HEK293 (cell line): ENCODE measurements around the gene SYNGR3.

ENCODE experiments used
- CTCF ChIA-PET: fragments of 350-600 bp; formaldehyde crosslinking; extraction: SDS; loops from one replicate; lab custom pipeline; 2021; ENCODE audit warnings: antibody characterized with exemption; lab: Yijun Ruan, JAX
- POLR2A ChIA-PET: fragments of 300-600 bp; formaldehyde crosslinking; extraction: SDS; loops from one replicate; lab custom pipeline; 2020; ENCODE audit warnings: antibody characterized with exemption, inconsistent platforms; lab: Yijun Ruan, JAX
- H3K27ac ChIP-seq: fragments of 200-500 bp; sonication (Bioruptor generic); 2 replicates; pipeline ENCODE4 v1.5.1; 2014; ENCODE audit warnings: low read depth, low read length, control low read depth, inconsistent platforms; ENCODE audit errors: extremely low read depth
- H3K36me3 ChIP-seq, 2 experiments: fragments of 200-500 bp in 1 of 2; sonication (Bioruptor generic) in 1 of 2; 1 replicate in 1 of 2; 2 replicates in 1 of 2; pipeline ENCODE4 v1.5.1; 2014 to 2017; ENCODE audit warnings: inconsistent platforms in 2 of 2, low read length in 2 of 2; ENCODE audit not compliant: control insufficient read depth in 2 of 2, insufficient read depth in 1 of 2
- H3K4me1 ChIP-seq: fragments of 200-500 bp; sonication (Bioruptor generic); 2 replicates; pipeline ENCODE4 v1.5.1; 2014; ENCODE audit warnings: mild to moderate bottlenecking, low read length, inconsistent platforms; ENCODE audit not compliant: control insufficient read depth, insufficient read depth
- H3K4me3 ChIP-seq: 2 replicates; pipeline ENCODE4 v1.5.1; 2011; ENCODE audit warnings: low read depth, mild to moderate bottlenecking, control low read depth, low read length, moderate library complexity
- H3K9me3 ChIP-seq: fragments of 200-500 bp; sonication (Bioruptor generic); 2 replicates; pipeline ENCODE4 v1.5.1; 2014; ENCODE audit warnings: low read depth, low read length, inconsistent platforms; ENCODE audit not compliant: control insufficient read depth, insufficient read depth
- BCL11A ChIP-seq: fragments of 450-650 bp; formaldehyde crosslinking; IDR thresholded peaks from 2 replicates; pipeline ENCODE4 v1.5.1; 2016; ENCODE audit warnings: low read depth, missing biosample characterization, missing genetic modification characterization
- EGR2 ChIP-seq: fragments of 450-650 bp; formaldehyde crosslinking; IDR thresholded peaks from 2 replicates; pipeline ENCODE4 v1.5.1; 2016; ENCODE audit warnings: low read depth, missing biosample characterization, missing genetic modification characterization
- KLF7 ChIP-seq: fragments of 450-650 bp; formaldehyde crosslinking; IDR thresholded peaks from 2 replicates; pipeline ENCODE4 v1.5.1; 2016; ENCODE audit warnings: missing biosample characterization, missing genetic modification characterization, borderline replicate concordance
- SCRT2 ChIP-seq: fragments of 450-650 bp; formaldehyde crosslinking; IDR thresholded peaks from 2 replicates; pipeline ENCODE4 v1.5.1; 2016; ENCODE audit warnings: missing biosample characterization, missing genetic modification characterization
- YY2 ChIP-seq: fragments of 450-650 bp; formaldehyde crosslinking; IDR thresholded peaks from 2 replicates; pipeline ENCODE4 v1.5.1; 2016; ENCODE audit warnings: missing biosample characterization, missing genetic modification characterization
- ZBTB1 ChIP-seq: fragments of 450-650 bp; formaldehyde crosslinking; IDR thresholded peaks from 2 replicates; pipeline ENCODE4 v1.5.1; 2016; ENCODE audit warnings: missing biosample characterization, missing genetic modification characterization
- ZBTB7A ChIP-seq: fragments of 450-650 bp; formaldehyde crosslinking; IDR thresholded peaks from 2 replicates; pipeline ENCODE4 v1.5.1; 2016; ENCODE audit warnings: low read depth, missing biosample characterization, missing genetic modification characterization
- ZNF121 ChIP-seq: fragments of 450-650 bp; formaldehyde crosslinking; IDR thresholded peaks from 2 replicates; pipeline ENCODE4 v1.5.1; 2016; ENCODE audit warnings: missing biosample characterization, missing genetic modification characterization
- ZNF157 ChIP-seq: fragments of 450-650 bp; formaldehyde crosslinking; IDR thresholded peaks from 2 replicates; pipeline ENCODE4 v1.5.1; 2016; ENCODE audit warnings: missing biosample characterization, missing genetic modification characterization
- ZNF174 ChIP-seq: fragments of 450-650 bp; formaldehyde crosslinking; IDR thresholded peaks from 2 replicates; pipeline ENCODE4 v1.5.0; 2017; ENCODE audit warnings: missing biosample characterization, mild to moderate bottlenecking, missing genetic modification characterization
- ZNF335 ChIP-seq: fragments of 450-650 bp; formaldehyde crosslinking; conservative IDR thresholded peaks from 2 replicates; pipeline ENCODE4 v1.5.1; 2016; ENCODE audit warnings: missing biosample characterization, missing genetic modification characterization
- ZNF549 ChIP-seq: fragments of 450-650 bp; IDR thresholded peaks from 2 replicates; pipeline ENCODE4 v1.5.1; 2018; ENCODE audit warnings: missing biosample characterization, missing genetic modification characterization, mild to moderate bottlenecking, inconsistent platforms, moderate library complexity
- ZNF624 ChIP-seq: fragments of 450-650 bp; formaldehyde crosslinking; IDR thresholded peaks from 2 replicates; pipeline ENCODE4 v1.5.1; 2017; ENCODE audit warnings: missing biosample characterization, missing genetic modification characterization
- ZNF660 ChIP-seq: fragments of 450-650 bp; IDR thresholded peaks from 2 replicates; pipeline ENCODE4 v1.5.1; 2018; ENCODE audit warnings: missing biosample characterization, mild to moderate bottlenecking, missing genetic modification characterization
- ZNF677 ChIP-seq: fragments of 450-650 bp; IDR thresholded peaks from 2 replicates; pipeline ENCODE4 v1.5.0; 2018; ENCODE audit warnings: missing biosample characterization, mild to moderate bottlenecking, missing genetic modification characterization, moderate library complexity
- ZSCAN30 ChIP-seq: fragments of 450-650 bp; IDR thresholded peaks from 2 replicates; pipeline ENCODE4 v1.5.1; 2018; ENCODE audit warnings: missing biosample characterization, mild to moderate bottlenecking, missing genetic modification characterization, moderate library complexity
- TF ChIP-seq, protein P1 (sequence below): fragments of 450-650 bp; formaldehyde crosslinking; IDR thresholded peaks from 2 replicates; pipeline ENCODE4 v1.5.1; 2016; ENCODE audit warnings: missing biosample characterization, missing genetic modification characterization
- TF ChIP-seq, protein P2 (sequence below): fragments of 450-650 bp; formaldehyde crosslinking; IDR thresholded peaks from 2 replicates; pipeline ENCODE4 v1.5.0; 2017; ENCODE audit warnings: missing biosample characterization, missing genetic modification characterization, borderline replicate concordance
- TF ChIP-seq, protein P3 (sequence below): fragments of 450-650 bp; formaldehyde crosslinking; conservative IDR thresholded peaks from 2 replicates; pipeline ENCODE4 v1.5.1; 2016; ENCODE audit warnings: low read depth, missing biosample characterization, missing genetic modification characterization
- TF ChIP-seq, protein P4 (sequence below): fragments of 450-650 bp; formaldehyde crosslinking; IDR thresholded peaks from 2 replicates; pipeline ENCODE4 v1.5.1; 2016; ENCODE audit warnings: missing biosample characterization, missing genetic modification characterization
- TF ChIP-seq, protein P5 (sequence below): fragments of 450-650 bp; formaldehyde crosslinking; IDR thresholded peaks from 2 replicates; pipeline ENCODE4 v1.5.1; 2016; ENCODE audit warnings: missing biosample characterization, missing genetic modification characterization

The SYNGR3 gene

DNA sequence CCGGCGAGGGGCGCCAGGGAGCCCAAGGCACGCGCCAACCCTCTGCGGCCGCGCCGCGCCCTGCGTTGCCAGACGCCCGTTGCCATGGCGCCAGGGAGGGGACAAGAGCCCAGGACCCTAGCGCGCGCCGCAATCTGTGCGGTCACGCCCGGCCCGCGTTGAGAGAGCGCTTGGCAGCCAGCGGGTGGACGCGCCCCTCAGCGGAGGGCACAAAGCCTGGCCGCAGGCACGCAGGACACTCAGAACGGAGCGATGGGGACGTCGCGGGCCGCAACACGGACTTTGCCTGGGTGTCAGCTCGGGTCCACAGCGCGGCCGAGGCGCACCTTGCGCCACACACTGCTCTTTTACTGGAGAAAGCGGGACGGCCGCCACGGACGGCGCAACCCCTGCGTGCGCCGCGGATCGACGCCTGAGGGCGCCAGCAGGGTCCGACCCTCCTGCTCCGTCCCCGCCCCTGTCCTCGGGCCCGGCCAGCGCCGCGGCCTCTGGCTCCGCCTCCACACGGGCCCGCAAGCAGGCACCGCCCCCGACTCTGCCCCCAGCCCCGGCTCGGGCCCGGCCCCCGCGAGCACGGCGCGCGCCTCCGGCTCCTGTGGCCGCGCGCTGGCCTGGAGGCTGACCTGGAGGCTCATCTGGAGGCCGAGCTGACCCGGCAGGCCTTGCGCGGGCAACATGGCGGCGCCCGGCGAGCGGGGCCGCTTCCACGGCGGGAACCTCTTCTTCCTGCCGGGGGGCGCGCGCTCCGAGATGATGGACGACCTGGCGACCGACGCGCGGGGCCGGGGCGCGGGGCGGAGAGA lies 6.0 kb upstream of the SYNGR3 start, which contains the start of gene GFER (continued):
- TF ChIP-seq, protein P1, sequence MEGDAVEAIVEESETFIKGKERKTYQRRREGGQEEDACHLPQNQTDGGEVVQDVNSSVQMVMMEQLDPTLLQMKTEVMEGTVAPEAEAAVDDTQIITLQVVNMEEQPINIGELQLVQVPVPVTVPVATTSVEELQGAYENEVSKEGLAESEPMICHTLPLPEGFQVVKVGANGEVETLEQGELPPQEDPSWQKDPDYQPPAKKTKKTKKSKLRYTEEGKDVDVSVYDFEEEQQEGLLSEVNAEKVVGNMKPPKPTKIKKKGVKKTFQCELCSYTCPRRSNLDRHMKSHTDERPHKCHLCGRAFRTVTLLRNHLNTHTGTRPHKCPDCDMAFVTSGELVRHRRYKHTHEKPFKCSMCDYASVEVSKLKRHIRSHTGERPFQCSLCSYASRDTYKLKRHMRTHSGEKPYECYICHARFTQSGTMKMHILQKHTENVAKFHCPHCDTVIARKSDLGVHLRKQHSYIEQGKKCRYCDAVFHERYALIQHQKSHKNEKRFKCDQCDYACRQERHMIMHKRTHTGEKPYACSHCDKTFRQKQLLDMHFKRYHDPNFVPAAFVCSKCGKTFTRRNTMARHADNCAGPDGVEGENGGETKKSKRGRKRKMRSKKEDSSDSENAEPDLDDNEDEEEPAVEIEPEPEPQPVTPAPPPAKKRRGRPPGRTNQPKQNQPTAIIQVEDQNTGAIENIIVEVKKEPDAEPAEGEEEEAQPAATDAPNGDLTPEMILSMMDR (tag by site-specific recombination) = peak; percentile 91
- TF ChIP-seq ZSCAN30 (tag by site-specific recombination) (peak; percentile 99), ZBTB7A (tag by site-specific recombination) (peak; percentile 59; the same call in 1 of the 2 replicates), YY2 (tag by site-specific recombination) (peak; percentile 68), ZNF121 (tag by site-specific recombination) (peak; percentile 72)
- TF ChIP-seq, protein P2, sequence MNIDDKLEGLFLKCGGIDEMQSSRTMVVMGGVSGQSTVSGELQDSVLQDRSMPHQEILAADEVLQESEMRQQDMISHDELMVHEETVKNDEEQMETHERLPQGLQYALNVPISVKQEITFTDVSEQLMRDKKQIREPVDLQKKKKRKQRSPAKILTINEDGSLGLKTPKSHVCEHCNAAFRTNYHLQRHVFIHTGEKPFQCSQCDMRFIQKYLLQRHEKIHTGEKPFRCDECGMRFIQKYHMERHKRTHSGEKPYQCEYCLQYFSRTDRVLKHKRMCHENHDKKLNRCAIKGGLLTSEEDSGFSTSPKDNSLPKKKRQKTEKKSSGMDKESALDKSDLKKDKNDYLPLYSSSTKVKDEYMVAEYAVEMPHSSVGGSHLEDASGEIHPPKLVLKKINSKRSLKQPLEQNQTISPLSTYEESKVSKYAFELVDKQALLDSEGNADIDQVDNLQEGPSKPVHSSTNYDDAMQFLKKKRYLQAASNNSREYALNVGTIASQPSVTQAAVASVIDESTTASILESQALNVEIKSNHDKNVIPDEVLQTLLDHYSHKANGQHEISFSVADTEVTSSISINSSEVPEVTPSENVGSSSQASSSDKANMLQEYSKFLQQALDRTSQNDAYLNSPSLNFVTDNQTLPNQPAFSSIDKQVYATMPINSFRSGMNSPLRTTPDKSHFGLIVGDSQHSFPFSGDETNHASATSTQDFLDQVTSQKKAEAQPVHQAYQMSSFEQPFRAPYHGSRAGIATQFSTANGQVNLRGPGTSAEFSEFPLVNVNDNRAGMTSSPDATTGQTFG (tag by site-specific recombination) = no peak

DNA sequence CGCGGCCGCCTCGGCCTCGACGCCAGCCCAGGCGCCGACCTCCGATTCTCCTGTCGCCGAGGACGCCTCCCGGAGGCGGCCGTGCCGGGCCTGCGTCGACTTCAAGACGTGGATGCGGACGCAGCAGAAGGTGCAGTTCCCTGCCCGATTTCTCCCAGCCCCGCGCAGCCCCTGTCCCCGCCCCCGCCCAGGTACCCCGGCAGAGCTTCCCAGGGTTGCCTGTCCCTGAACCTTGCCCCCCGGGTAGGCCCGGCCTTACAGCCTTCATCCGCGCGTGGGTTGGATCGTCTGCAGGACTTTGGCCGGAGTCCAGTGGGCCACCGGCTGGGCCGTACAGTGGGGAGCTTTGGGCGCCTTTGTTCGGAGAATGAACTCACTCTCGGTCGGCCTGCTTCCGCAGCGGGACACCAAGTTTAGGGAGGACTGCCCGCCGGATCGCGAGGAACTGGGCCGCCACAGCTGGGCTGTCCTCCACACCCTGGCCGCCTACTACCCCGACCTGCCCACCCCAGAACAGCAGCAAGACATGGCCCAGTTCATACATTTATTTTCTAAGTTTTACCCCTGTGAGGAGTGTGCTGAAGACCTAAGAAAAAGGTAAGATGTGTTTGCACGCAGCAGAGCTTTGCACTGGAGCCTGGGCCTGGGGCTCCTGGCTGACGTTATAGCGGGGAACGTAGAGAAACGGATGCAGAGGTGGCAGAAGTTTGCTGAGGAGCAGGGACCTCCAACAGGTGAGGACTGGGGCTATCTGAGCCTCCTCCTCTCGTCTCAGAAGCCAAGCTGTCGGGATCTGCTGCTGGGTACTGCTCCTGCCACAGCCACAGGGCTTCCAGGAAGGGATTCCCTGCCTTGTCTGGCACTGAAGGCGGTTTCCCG lies 5.2 kb upstream of the SYNGR3 start:
- Histone ChIP-seq H3K27ac (peak overlapping the region; percentile 83), H3K4me1 (peaks cover 7% of the 10 kb centered on the region; the same call in 1 of the 2 replicates), H3K4me3 (peak overlapping the region; percentile 73), H3K36me3 (peaks cover 0 to 25% of the 10 kb centered on the region in 2 experiments; a peak in 1 of 3 replicates), H3K9me3 (no peaks in the 10 kb centered on the region)
- ChIA-PET POLR2A (interaction anchor here (1.0 to 6.3 kb wide), 7 partner anchors 11 to 171 kb away, joined by 3 to 46 read pairs (median 6); partner anchors contain the start of genes RPS2, TBL3 and TRAF7), CTCF (interaction anchor here (0.7 to 4.5 kb wide), 3 partner anchors 20 to 1235 kb away, joined by 3 to 28 read pairs (median 3); no protein-coding TSS in a partner anchor)
- TF ChIP-seq, protein P3, sequence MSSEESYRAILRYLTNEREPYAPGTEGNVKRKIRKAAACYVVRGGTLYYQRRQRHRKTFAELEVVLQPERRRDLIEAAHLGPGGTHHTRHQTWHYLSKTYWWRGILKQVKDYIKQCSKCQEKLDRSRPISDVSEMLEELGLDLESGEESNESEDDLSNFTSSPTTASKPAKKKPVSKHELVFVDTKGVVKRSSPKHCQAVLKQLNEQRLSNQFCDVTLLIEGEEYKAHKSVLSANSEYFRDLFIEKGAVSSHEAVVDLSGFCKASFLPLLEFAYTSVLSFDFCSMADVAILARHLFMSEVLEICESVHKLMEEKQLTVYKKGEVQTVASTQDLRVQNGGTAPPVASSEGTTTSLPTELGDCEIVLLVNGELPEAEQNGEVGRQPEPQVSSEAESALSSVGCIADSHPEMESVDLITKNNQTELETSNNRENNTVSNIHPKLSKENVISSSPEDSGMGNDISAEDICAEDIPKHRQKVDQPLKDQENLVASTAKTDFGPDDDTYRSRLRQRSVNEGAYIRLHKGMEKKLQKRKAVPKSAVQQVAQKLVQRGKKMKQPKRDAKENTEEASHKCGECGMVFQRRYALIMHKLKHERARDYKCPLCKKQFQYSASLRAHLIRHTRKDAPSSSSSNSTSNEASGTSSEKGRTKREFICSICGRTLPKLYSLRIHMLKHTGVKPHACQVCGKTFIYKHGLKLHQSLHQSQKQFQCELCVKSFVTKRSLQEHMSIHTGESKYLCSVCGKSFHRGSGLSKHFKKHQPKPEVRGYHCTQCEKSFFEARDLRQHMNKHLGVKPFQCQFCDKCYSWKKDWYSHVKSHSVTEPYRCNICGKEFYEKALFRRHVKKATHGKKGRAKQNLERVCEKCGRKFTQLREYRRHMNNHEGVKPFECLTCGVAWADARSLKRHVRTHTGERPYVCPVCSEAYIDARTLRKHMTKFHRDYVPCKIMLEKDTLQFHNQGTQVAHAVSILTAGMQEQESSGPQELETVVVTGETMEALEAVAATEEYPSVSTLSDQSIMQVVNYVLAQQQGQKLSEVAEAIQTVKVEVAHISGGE = no peak
- no peak for TF ChIP-seq KLF7 (tag by site-specific recombination)
- peak; percentile 77 for TF ChIP-seq SCRT2
- TF ChIP-seq ZNF174 (tag by site-specific recombination) = no peak
- TF ChIP-seq ZNF677 = 0 out of 2 replicates have a peak, but pooled peaks have one; percentile 2
- TF ChIP-seq BCL11A (tag by site-specific recombination) = no peak
- TF ChIP-seq, protein P4, sequence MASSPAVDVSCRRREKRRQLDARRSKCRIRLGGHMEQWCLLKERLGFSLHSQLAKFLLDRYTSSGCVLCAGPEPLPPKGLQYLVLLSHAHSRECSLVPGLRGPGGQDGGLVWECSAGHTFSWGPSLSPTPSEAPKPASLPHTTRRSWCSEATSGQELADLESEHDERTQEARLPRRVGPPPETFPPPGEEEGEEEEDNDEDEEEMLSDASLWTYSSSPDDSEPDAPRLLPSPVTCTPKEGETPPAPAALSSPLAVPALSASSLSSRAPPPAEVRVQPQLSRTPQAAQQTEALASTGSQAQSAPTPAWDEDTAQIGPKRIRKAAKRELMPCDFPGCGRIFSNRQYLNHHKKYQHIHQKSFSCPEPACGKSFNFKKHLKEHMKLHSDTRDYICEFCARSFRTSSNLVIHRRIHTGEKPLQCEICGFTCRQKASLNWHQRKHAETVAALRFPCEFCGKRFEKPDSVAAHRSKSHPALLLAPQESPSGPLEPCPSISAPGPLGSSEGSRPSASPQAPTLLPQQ (tag by site-specific recombination) = no peak
- peak; percentile 9; the same call in 1 of the 2 replicates for TF ChIP-seq ZNF660
- TF ChIP-seq, protein P5, sequence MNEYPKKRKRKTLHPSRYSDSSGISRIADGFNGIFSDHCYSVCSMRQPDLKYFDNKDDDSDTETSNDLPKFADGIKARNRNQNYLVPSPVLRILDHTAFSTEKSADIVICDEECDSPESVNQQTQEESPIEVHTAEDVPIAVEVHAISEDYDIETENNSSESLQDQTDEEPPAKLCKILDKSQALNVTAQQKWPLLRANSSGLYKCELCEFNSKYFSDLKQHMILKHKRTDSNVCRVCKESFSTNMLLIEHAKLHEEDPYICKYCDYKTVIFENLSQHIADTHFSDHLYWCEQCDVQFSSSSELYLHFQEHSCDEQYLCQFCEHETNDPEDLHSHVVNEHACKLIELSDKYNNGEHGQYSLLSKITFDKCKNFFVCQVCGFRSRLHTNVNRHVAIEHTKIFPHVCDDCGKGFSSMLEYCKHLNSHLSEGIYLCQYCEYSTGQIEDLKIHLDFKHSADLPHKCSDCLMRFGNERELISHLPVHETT (tag by site-specific recombination) = peak; percentile 18; the same call in 1 of the 2 replicates
- TF ChIP-seq ZNF157 (tag by site-specific recombination) = no peak
- no peak for TF ChIP-seq ZBTB1 (tag by site-specific recombination)
- TF ChIP-seq ZNF624 (tag by site-specific recombination) = no peak
- 0 out of 2 replicates have a peak, but pooled peaks have one; percentile 26 for TF ChIP-seq EGR2 (tag by site-specific recombination)
- peak; percentile 57 for TF ChIP-seq ZNF335 (tag by site-specific recombination)
- no peak for TF ChIP-seq ZNF549 (tag by site-specific recombination)
